Activated naive CD8-positive, alpha-beta T cell (primary cell): ENCODE measurements around the gene EDAR.

Experiments used
- H3K27ac Mint-ChIP-seq: one replicate; pipeline ENCODE4 v1.8.0; 2021; ENCODE audit warnings: mixed read lengths
- H3K27me3 Mint-ChIP-seq: one replicate; pipeline ENCODE4 v1.8.0; 2021; ENCODE audit warnings: mixed read lengths
- H3K36me3 Mint-ChIP-seq: one replicate; pipeline ENCODE4 v1.8.0; 2021; ENCODE audit warnings: mixed read lengths
- H3K4me1 Mint-ChIP-seq: one replicate; pipeline ENCODE4 v1.8.0; 2021; ENCODE audit warnings: low read depth, mixed read lengths
- H3K4me3 Mint-ChIP-seq: one replicate; pipeline ENCODE4 v1.8.0; 2021; ENCODE audit warnings: mild to moderate bottlenecking, mixed read lengths
- H3K9me3 Mint-ChIP-seq: one replicate; pipeline ENCODE4 v1.8.0; 2021; ENCODE audit warnings: low read depth, mixed read lengths

The EDAR gene

GRCh38 chr2:108931372-108931771, 57.6 kb downstream of the EDAR start:
- Mint-ChIP-seq H3K9me3 (no peaks in the 10 kb centered on the region), H3K4me1 (peaks cover 11% of the 10 kb centered on the region), H3K4me3 (no peak overlapping the region), H3K27me3 (no peaks in the 10 kb centered on the region), H3K27ac (no peak overlapping the region), H3K36me3 (peaks cover 2% of the 10 kb centered on the region)

DNA sequence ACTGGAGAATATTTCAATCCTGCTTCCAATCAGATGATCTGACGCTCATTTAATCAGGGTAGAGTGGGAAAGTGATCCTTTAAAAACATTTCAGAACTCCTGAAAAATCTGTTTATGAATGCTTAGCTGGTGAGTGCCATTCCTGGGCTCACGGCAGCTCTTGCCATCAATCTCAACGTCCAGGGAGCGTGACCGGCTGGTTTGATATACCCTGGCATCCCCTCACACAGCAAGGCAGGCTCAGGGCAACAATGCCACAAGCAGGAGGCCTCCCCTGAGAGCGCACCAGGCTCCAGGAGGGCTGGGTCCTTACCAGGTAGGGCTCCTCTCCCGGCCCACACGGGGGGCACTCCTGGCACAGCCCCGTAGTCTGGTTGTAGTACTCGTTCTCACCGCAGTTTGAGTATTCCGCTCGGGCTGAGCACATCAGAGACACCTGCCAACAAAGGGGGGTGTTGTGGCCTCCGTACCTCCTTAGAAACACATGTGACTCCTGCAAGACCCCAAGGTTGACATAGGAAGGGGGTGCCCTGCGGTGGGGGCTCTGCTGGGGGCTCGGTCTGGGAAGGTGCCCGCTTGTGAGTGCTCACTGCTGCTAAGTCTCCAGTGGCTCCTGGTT, 59.1 kb downstream of the EDAR start:
- no peaks in the 10 kb centered on the region for H3K9me3 Mint-ChIP-seq
- H3K4me3 Mint-ChIP-seq: no peak overlapping the region
- peaks cover 8% of the 10 kb centered on the region for H3K4me1 Mint-ChIP-seq
- H3K27ac Mint-ChIP-seq: no peak overlapping the region
- no peaks in the 10 kb centered on the region for H3K27me3 Mint-ChIP-seq
- peaks cover 2% of the 10 kb centered on the region for H3K36me3 Mint-ChIP-seq

- Mint-ChIP-seq H3K4me3 (no peak overlapping the region), H3K4me1 (peaks cover 8% of the 10 kb centered on the region), H3K27ac (no peak overlapping the region), H3K9me3 (no peaks in the 10 kb centered on the region), H3K36me3 (peaks cover 2% of the 10 kb centered on the region), H3K27me3 (no peaks in the 10 kb centered on the region)
These were observed 60.2 kb downstream of the EDAR start for GRCh38 chr2:108928660-108929377.

- H3K27me3 Mint-ChIP-seq: no peaks in the 10 kb centered on the region
- H3K36me3 Mint-ChIP-seq: peaks cover 2% of the 10 kb centered on the region
- no peaks in the 10 kb centered on the region for H3K9me3 Mint-ChIP-seq
- H3K4me1 Mint-ChIP-seq: peaks cover 8% of the 10 kb centered on the region
- no peak overlapping the region for H3K4me3 Mint-ChIP-seq
- no peak overlapping the region for H3K27ac Mint-ChIP-seq
These were observed 60.9 kb downstream of the EDAR start for GRCh38 chr2:108927936-108928659.

GRCh38 chr2:108927405-108927804, 61.6 kb downstream of the EDAR start:
- H3K4me1 Mint-ChIP-seq: peaks cover 6% of the 10 kb centered on the region
- H3K27ac Mint-ChIP-seq: no peak overlapping the region
- H3K4me3 Mint-ChIP-seq: no peak overlapping the region
- H3K36me3 Mint-ChIP-seq: peaks cover 2% of the 10 kb centered on the region
- no peaks in the 10 kb centered on the region for H3K27me3 Mint-ChIP-seq
- no peaks in the 10 kb centered on the region for H3K9me3 Mint-ChIP-seq

DNA sequence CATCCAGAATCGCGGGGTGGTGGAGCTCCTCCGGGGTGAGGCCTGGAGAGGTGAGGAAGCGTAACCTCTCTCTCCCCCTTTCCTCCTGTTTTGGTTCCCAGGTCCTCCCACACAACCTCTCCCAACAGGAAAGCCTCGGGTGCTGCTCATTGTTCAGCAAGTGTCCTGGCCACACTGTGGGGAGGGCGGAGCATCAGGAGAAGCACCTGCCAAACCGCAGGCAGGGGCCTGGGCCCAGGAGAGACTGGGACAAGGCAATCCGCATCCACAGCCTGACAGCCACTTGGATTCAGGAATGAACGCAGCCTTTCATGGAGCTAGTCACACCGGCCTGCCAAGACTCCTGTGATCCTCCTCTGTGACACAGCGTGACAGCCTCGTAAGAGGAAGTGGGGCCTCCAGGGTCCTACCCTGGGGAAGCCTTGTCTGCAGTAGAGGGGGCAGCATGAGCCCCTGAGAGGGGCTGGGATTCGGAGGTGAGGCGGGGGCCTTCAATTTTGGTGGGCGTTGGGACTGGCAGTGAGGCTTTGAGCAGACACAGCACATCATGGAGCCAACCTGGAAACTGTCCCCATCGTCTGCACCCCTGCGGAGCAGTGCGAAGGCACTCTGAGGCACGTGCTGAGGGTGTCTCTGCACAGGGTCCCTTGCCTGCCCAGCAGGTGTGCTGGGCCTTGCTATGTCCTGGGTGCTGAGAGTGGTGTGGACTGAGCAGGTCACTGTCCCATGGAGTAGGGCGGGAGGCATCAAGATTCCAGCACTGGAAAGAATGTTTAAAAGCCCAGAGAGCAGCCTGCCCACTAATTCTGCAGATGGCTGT, 62.2 kb downstream of the EDAR start:
- peaks cover 2% of the 10 kb centered on the region for H3K36me3 Mint-ChIP-seq
- no peak overlapping the region for H3K4me3 Mint-ChIP-seq
- no peak overlapping the region for H3K27ac Mint-ChIP-seq
- no peaks in the 10 kb centered on the region for H3K9me3 Mint-ChIP-seq
- peaks cover 6% of the 10 kb centered on the region for H3K4me1 Mint-ChIP-seq
- no peaks in the 10 kb centered on the region for H3K27me3 Mint-ChIP-seq

- H3K4me1 Mint-ChIP-seq: peaks cover 6% of the 10 kb centered on the region
- no peaks in the 10 kb centered on the region for H3K9me3 Mint-ChIP-seq
- no peaks in the 10 kb centered on the region for H3K27me3 Mint-ChIP-seq
- H3K27ac Mint-ChIP-seq: no peak overlapping the region
- peaks cover 2% of the 10 kb centered on the region for H3K36me3 Mint-ChIP-seq
- no peak overlapping the region for H3K4me3 Mint-ChIP-seq
These were observed 63.3 kb downstream of the EDAR start for GRCh38 chr2:108925735-108926134.

- no peaks in the 10 kb centered on the region for H3K27me3 Mint-ChIP-seq
- H3K9me3 Mint-ChIP-seq: no peaks in the 10 kb centered on the region
- H3K4me3 Mint-ChIP-seq: no peak overlapping the region
- H3K36me3 Mint-ChIP-seq: peaks cover 2% of the 10 kb centered on the region
- H3K4me1 Mint-ChIP-seq: peaks cover 6% of the 10 kb centered on the region
- no peak overlapping the region for H3K27ac Mint-ChIP-seq
These were observed 63.7 kb downstream of the EDAR start for GRCh38 chr2:108925286-108925685.

DNA sequence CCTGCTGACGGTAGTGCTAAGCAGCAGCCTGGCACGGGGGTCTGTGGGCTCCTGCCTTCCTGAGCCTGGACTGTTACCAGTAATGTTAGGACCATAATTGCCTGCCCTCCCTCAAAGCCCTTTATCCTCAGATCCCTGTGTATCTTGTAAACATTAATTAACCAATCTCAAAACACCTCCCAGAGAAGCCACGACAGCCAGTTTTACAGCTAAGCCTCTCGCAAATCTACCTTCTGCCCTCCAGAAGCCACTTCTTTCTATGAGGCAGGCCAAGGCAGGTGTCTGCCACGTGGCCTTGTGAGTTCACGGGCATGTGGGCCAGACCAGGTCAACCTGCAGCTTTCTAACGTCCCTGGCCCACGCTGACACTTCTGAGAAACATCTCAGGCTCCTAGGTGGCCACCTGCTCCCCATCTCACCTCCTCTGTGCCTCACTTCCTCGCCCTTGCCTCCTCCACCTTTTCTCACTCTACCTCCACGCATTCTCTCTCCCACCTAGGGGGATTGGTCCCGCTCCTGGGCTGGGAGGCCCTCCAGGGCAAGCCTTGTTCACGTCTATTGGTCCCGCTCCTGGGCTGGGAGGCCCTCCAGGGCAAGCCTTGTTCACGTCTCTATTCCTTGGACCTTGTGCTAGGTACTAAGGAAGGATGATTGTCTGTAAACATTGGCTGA, 64.3 kb downstream of the EDAR start:
- Mint-ChIP-seq H3K36me3 (peaks cover 2% of the 10 kb centered on the region), H3K27me3 (no peaks in the 10 kb centered on the region), H3K9me3 (no peaks in the 10 kb centered on the region), H3K4me1 (peaks cover 6% of the 10 kb centered on the region), H3K27ac (no peak overlapping the region), H3K4me3 (no peak overlapping the region)

DNA sequence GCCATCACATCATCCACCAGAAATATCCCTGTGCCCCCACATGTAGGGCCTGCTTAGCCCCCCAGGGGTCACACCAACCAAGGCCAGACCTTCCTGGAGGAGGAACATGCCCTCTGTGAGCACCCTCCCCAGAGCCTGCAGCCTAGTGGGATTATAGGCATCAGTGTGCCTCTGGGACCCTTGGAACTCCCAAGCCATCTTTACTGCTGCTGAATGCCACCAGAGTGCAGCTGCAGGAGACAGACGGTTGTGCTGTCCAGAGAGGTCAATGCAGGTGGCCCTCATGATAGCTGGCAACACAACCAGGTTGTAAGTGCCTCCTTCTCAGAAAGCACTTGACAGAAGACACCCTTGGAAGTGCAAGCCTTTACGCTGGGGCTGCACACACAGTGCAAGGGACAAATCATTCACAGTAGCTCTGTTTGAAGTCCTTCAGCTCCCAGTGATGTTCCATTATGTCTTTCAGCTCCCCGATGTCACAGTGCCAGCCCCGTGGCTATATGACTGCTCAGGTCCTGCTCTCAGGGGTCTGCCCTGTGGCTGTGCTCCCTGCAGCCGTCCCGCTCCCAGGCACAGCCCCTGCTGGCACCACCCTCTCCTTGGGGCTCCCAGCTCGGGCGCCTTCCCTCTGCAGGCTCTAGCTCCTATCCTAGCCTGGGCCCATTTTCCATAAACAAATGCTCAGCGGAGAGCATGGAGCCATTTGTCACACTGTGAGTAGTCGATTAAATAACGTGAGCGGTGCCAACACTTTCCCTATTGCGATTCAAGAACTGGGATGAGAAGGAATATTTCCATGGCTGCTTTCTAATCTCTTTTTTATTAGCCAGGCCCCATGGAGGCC, 65.1 kb downstream of the EDAR start:
- no peaks in the 10 kb centered on the region for H3K27me3 Mint-ChIP-seq
- no peaks in the 10 kb centered on the region for H3K9me3 Mint-ChIP-seq
- H3K27ac Mint-ChIP-seq: no peak overlapping the region
- H3K4me1 Mint-ChIP-seq: peaks cover 6% of the 10 kb centered on the region
- H3K4me3 Mint-ChIP-seq: no peak overlapping the region
- H3K36me3 Mint-ChIP-seq: peaks cover 2% of the 10 kb centered on the region

- H3K27me3 Mint-ChIP-seq: no peaks in the 10 kb centered on the region
These were observed 65.9 kb downstream of the EDAR start for GRCh38 chr2:108923019-108923700.

DNA sequence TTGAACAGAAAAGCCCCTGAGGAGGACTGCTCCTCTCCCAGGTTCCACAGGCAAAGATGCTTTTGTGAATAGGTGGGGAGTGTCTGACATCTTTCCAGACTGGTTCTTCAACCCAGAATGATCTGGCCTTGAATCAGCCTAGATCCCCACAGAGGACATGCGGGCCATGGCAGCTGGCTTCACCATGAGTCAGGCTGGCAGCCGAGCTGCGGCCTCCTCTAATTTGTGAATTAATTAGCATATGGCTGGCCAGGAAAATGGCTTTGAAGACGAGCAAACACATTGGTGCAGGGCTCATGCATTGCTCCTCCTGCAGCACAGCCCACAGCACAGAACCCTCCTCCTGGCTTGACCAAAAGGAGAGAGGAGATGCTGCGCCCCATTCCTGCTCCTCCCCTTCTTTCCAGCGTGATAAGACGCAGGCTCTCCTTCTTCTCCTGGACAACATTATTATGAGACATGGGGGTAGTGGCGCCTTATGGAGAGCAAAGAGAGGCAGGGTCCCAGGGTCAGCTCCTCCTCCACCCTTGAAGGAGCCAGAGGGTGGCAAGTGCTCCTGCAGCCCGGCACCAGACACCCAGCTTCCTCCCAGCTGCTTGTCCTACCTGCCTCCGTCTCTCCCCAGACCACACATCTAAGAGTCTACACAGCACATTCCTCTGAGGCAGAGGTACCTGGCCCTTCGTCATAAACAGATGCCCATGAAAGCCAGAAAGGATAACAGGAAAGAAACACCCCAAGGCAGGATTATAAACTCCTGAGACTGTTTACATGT, 66.7 kb downstream of the EDAR start:
- no peak overlapping the region for H3K4me3 Mint-ChIP-seq
- no peaks in the 10 kb centered on the region for H3K4me1 Mint-ChIP-seq
- H3K27ac Mint-ChIP-seq: no peak overlapping the region
- H3K9me3 Mint-ChIP-seq: no peaks in the 10 kb centered on the region
- H3K27me3 Mint-ChIP-seq: no peaks in the 10 kb centered on the region
- no peaks in the 10 kb centered on the region for H3K36me3 Mint-ChIP-seq

More at GRCh38 chr2:108923019-108923700, 65.9 kb downstream of the EDAR start:
- peaks cover under 1% of the 10 kb centered on the region for H3K4me1 Mint-ChIP-seq
- H3K9me3 Mint-ChIP-seq: no peaks in the 10 kb centered on the region
- H3K36me3 Mint-ChIP-seq: no peaks in the 10 kb centered on the region
- no peak overlapping the region for H3K4me3 Mint-ChIP-seq
- H3K27ac Mint-ChIP-seq: no peak overlapping the region
